Hepatocyte (in vitro differentiated cells): Measurements from ENCODE around the gene TXNDC11. TPM values are rescaled to one million over a fixed set of nuclear protein-coding genes. Genes with fewer than 3 reads are reported as not detected.

Source experiments
- DNase-seq: peaks from one replicate; pipeline ENCODE4 v3.0.0-alpha.2; 2016; ENCODE audit warnings: low spot score
- H2AFZ ChIP-seq: fragments of 200-600 bp; sonication (generic); 2 replicates; pipeline ENCODE4 v1.6.0; 2016; ENCODE audit warnings: antibody characterized with exemption, mild to moderate bottlenecking
- H3K27ac ChIP-seq: fragments of 200-600 bp; sonication (generic); 2 replicates; pipeline ENCODE4 v1.5.1; 2016; ENCODE audit warnings: mild to moderate bottlenecking
- H3K27me3 ChIP-seq: fragments of 200-600 bp; sonication (generic); 2 replicates; pipeline ENCODE4 v1.6.1; 2016
- H3K36me3 ChIP-seq: fragments of 200-600 bp; sonication (generic); replicated peaks from 2 replicates; pipeline ENCODE4 v1.5.1; 2016; ENCODE audit warnings: low read depth; ENCODE audit not compliant: insufficient read depth
- H3K4me1 ChIP-seq: fragments of 200-600 bp; sonication (generic); 2 replicates; pipeline ENCODE4 v1.5.1; 2016; ENCODE audit warnings: mild to moderate bottlenecking, moderate library complexity; ENCODE audit not compliant: insufficient read depth
- H3K4me2 ChIP-seq: fragments of 200-600 bp; sonication (generic); 2 replicates; pipeline ENCODE4 v1.6.0; 2016
- H3K4me3 ChIP-seq: fragments of 200-600 bp; sonication (generic); 2 replicates; pipeline ENCODE4 v1.5.1; 2016; ENCODE audit warnings: mild to moderate bottlenecking
- H3K79me2 ChIP-seq: fragments of 200-600 bp; sonication (generic); 2 replicates; pipeline ENCODE4 v1.6.0; 2017; ENCODE audit warnings: mild to moderate bottlenecking
- H3K9me2 ChIP-seq: fragments of 200-600 bp; sonication (generic); replicated peaks from 2 replicates; pipeline ENCODE4 v1.6.0; 2017; ENCODE audit warnings: mild to moderate bottlenecking; ENCODE audit not compliant: insufficient read depth
- H3K9me3 ChIP-seq: fragments of 200-600 bp; sonication (generic); 2 replicates; pipeline ENCODE4 v1.5.1; 2016; ENCODE audit warnings: low read depth, mild to moderate bottlenecking
- H4K20me1 ChIP-seq: fragments of 200-600 bp; sonication (generic); 2 replicates; pipeline ENCODE4 v1.6.0; 2016; ENCODE audit warnings: mild to moderate bottlenecking; ENCODE audit not compliant: insufficient read depth, poor library complexity, severe bottlenecking
- CTCF ChIP-seq: fragments of 200-600 bp; sonication (generic); IDR thresholded peaks from 2 replicates; pipeline ENCODE4 v1.5.1; 2016; ENCODE audit warnings: antibody characterized with exemption, mild to moderate bottlenecking; ENCODE audit not compliant: poor library complexity
- EZH2 ChIP-seq: fragments of 200-600 bp; sonication (generic); IDR thresholded peaks from 2 replicates; pipeline ENCODE4 v1.6.1; 2016; ENCODE audit warnings: antibody characterized with exemption, mild to moderate bottlenecking, borderline replicate concordance
- EZH2phosphoT487 ChIP-seq: fragments of 200-600 bp; sonication (generic); IDR thresholded peaks from one replicate; pipeline ENCODE4 v1.6.1; 2018; ENCODE audit warnings: antibody characterized with exemption, mild to moderate bottlenecking, low read depth, moderate library complexity; ENCODE audit not compliant: unreplicated experiment, severe bottlenecking
- WGBS: methylation state at CpG from one replicate; pipeline ENCODE4 v1.1.6; 2016; ENCODE audit warnings: low lambda C conversion rate; ENCODE audit errors: missing lambda C conversion rate; 5-methylcytosine and 5-hydroxymethylcytosine counted together
- polyA plus RNA-seq: library from polyadenylated mRNA; unstranded; fragments of >200 nt; fragmentation: Nextera tagmentation; extraction: Ambion mirVana; gene quantifications from 2 replicates; pipeline ENCODE4 v1.2.1, GENCODE V29; 2016
- total RNA-seq: library from RNA; depleted of rRNA; stranded (reverse); fragments of >200 nt; gene quantifications from 2 replicates; pipeline ENCODE4 v1.2.3, GENCODE V29; 2014

TXNDC11 gene
- total and polyA plus RNA-seq, 2 experiments from 2014 or later, result 58.5 to 59.4 TPM

- Histone ChIP-seq H3K4me1 (peaks cover 13% of the 10 kb centered on the region), H4K20me1 (no peaks in the 10 kb centered on the region), H3K9me3 (no peaks in the 10 kb centered on the region), H3K27ac (no peak overlapping the region), H3K79me2 (peaks cover 43% of the 10 kb centered on the region), H2AFZ (no peak overlapping the region), H3K9me2 (no peaks in the 10 kb centered on the region), H3K4me3 (no peak overlapping the region), H3K36me3 (no peaks in the 10 kb centered on the region), H3K27me3 (no peaks in the 10 kb centered on the region), H3K4me2 (no peak overlapping the region)
- no peak for DNase-seq
- TF ChIP-seq EZH2phosphoT487, result no peak
- no peak for TF ChIP-seq CTCF
- no peak for TF ChIP-seq EZH2
Measured at GRCh38 chr16:11719171-11719570, 23.5 kb downstream of the TXNDC11 start.

- WGBS, result 69% methylated on average over 5 of the region's 5 CpGs
- no peaks in the 10 kb centered on the region for H3K27me3 ChIP-seq
- peaks cover 13% of the 10 kb centered on the region for H3K4me1 ChIP-seq
- H2AFZ ChIP-seq, result no peak overlapping the region
- DNase-seq, result no peak
- no peaks in the 10 kb centered on the region for H4K20me1 ChIP-seq
- no peaks in the 10 kb centered on the region for H3K9me3 ChIP-seq
- no peak overlapping the region for H3K4me2 ChIP-seq
- H3K36me3 ChIP-seq, result no peaks in the 10 kb centered on the region
- no peaks in the 10 kb centered on the region for H3K9me2 ChIP-seq
- peaks cover 40% of the 10 kb centered on the region for H3K79me2 ChIP-seq
- no peak for TF ChIP-seq EZH2
- no peak for TF ChIP-seq CTCF
- no peak for TF ChIP-seq EZH2phosphoT487
- H3K4me3 ChIP-seq, result no peak overlapping the region
- no peak overlapping the region for H3K27ac ChIP-seq
Measured at GRCh38 chr16:11717811-11718210, 24.8 kb downstream of the TXNDC11 start.

GRCh38 chr16:11716336-11716735, 26.3 kb downstream of the TXNDC11 start:
- no peaks in the 10 kb centered on the region for H4K20me1 ChIP-seq
- H3K27ac ChIP-seq, result no peak overlapping the region
- DNase-seq, result no peak
- no peak overlapping the region for H3K4me2 ChIP-seq
- H3K4me3 ChIP-seq, result no peak overlapping the region
- no peaks in the 10 kb centered on the region for H3K27me3 ChIP-seq
- peaks cover 8% of the 10 kb centered on the region for H3K4me1 ChIP-seq
- TF ChIP-seq EZH2, result no peak
- TF ChIP-seq CTCF, result no peak
- TF ChIP-seq EZH2phosphoT487, result no peak
- peaks cover 38% of the 10 kb centered on the region for H3K79me2 ChIP-seq
- H3K36me3 ChIP-seq, result no peaks in the 10 kb centered on the region
- no peak overlapping the region for H2AFZ ChIP-seq
- no peaks in the 10 kb centered on the region for H3K9me2 ChIP-seq
- no peaks in the 10 kb centered on the region for H3K9me3 ChIP-seq
